H1 (cell line): ENCODE measurements around the gene DYSF. TPM values are rescaled to one million over a fixed set of nuclear protein-coding genes. Genes with fewer than 3 reads are reported as not detected.

Source experiments
- BRCA1 ChIP-seq: IDR thresholded peaks from 2 replicates; pipeline ENCODE4 v1.6.1; 2012; ENCODE audit warnings: low read depth, low read length, improper control_type of control experiment
- JUND ChIP-seq: IDR thresholded peaks from 2 replicates; pipeline ENCODE4 v1.6.1; 2011; ENCODE audit warnings: mild to moderate bottlenecking, improper control_type of control experiment, low read length
- KDM4A ChIP-seq: IDR thresholded peaks from one replicate; pipeline ENCODE4 v1.7.1; 2012; ENCODE audit warnings: low read depth, mild to moderate bottlenecking, moderate library complexity, low read length, inconsistent platforms; ENCODE audit not compliant: severe bottlenecking
- NANOG ChIP-seq: IDR thresholded peaks from 2 replicates; pipeline ENCODE4 v1.6.1; 2011; ENCODE audit warnings: low read length, low read depth, mild to moderate bottlenecking, inconsistent platforms; ENCODE audit not compliant: insufficient read depth, poor library complexity, severe bottlenecking
- POU5F1 ChIP-seq: IDR thresholded peaks from 2 replicates; pipeline ENCODE4 v1.6.1; 2011; ENCODE audit warnings: low read depth, mild to moderate bottlenecking, low read length, moderate library complexity
- SP4 ChIP-seq: IDR thresholded peaks from 2 replicates; pipeline ENCODE4 v1.6.1; 2012; ENCODE audit warnings: low read length, inconsistent platforms
- polyA plus RNA-seq, 7 experiments: library from polyadenylated mRNA; depleted of rRNA in 3 of 7; stranded (reverse) in 5 of 7; unstranded in 2 of 7; fragments of >200 nt in 5 of 7; fragments of 200-250 nt in 2 of 7; gene quantifications; 1 replicate in 5 of 7; 2 replicates in 1 of 7; 4 replicates in 1 of 7; pipeline versions ENCODE4 v1.2.1 to v1.2.3, GENCODE V29; 2011 to 2013; ENCODE audit warnings: missing spikeins in 2 of 7, mixed read lengths in 2 of 7
- total RNA-seq: library from RNA; stranded (reverse); fragmentation: NEBNext Ultra II Directional; extraction: Animal tissue kit (Norgen Biotek cat#: 25700); gene quantifications from 2 replicates; pipeline ENCODE4 v1.2.1, GENCODE V29; 2021
- TF ChIP-seq, protein P1 (sequence below): fragments of 300-600 bp; sonication (generic); IDR thresholded peaks from 2 replicates; pipeline ENCODE4 v1.7.1; 2012; ENCODE audit warnings: low read length, moderate library complexity, mild to moderate bottlenecking, inconsistent platforms; ENCODE audit not compliant: insufficient replicate concordance
- TF ChIP-seq, protein P2 (sequence below): IDR thresholded peaks from 2 replicates; pipeline ENCODE4 v1.6.1; 2012; ENCODE audit warnings: inconsistent platforms

Gene DYSF
- total and polyA plus RNA-seq, 2 of the 8 experiments (the other 6 are each of a cell fraction or from before 2014, with no cell fraction given), result 5.8 to 7.1 TPM

DNA sequence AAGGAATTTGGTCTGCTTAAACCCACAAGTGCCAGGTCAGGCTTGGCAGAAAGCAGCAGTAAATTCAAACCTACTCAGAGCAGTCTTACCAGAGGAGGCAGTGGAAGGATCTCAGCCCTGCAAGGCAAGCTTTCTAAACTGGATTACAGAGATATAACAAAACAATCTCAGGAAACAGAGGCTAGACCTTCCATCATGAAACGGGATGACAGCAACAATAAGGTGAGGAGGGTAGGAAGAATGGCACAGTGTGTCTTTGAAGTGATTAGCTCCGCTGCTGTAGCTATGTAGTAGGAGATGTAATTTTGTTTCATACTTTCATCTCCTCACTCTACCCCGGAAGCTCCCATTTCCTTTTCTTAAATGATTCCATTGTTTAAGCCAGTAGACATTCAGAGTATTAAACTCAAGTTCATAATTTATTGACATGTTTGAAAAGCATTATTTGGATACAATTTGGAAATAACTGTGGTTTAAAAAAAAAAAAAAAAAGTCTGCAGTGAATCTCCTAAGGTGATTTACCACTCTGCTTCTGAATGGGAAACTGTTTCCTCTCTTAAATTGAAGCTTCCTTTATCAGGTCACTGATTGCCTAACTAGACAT is 29.4 kb upstream of the DYSF start (continued):
- TF ChIP-seq, protein P1, sequence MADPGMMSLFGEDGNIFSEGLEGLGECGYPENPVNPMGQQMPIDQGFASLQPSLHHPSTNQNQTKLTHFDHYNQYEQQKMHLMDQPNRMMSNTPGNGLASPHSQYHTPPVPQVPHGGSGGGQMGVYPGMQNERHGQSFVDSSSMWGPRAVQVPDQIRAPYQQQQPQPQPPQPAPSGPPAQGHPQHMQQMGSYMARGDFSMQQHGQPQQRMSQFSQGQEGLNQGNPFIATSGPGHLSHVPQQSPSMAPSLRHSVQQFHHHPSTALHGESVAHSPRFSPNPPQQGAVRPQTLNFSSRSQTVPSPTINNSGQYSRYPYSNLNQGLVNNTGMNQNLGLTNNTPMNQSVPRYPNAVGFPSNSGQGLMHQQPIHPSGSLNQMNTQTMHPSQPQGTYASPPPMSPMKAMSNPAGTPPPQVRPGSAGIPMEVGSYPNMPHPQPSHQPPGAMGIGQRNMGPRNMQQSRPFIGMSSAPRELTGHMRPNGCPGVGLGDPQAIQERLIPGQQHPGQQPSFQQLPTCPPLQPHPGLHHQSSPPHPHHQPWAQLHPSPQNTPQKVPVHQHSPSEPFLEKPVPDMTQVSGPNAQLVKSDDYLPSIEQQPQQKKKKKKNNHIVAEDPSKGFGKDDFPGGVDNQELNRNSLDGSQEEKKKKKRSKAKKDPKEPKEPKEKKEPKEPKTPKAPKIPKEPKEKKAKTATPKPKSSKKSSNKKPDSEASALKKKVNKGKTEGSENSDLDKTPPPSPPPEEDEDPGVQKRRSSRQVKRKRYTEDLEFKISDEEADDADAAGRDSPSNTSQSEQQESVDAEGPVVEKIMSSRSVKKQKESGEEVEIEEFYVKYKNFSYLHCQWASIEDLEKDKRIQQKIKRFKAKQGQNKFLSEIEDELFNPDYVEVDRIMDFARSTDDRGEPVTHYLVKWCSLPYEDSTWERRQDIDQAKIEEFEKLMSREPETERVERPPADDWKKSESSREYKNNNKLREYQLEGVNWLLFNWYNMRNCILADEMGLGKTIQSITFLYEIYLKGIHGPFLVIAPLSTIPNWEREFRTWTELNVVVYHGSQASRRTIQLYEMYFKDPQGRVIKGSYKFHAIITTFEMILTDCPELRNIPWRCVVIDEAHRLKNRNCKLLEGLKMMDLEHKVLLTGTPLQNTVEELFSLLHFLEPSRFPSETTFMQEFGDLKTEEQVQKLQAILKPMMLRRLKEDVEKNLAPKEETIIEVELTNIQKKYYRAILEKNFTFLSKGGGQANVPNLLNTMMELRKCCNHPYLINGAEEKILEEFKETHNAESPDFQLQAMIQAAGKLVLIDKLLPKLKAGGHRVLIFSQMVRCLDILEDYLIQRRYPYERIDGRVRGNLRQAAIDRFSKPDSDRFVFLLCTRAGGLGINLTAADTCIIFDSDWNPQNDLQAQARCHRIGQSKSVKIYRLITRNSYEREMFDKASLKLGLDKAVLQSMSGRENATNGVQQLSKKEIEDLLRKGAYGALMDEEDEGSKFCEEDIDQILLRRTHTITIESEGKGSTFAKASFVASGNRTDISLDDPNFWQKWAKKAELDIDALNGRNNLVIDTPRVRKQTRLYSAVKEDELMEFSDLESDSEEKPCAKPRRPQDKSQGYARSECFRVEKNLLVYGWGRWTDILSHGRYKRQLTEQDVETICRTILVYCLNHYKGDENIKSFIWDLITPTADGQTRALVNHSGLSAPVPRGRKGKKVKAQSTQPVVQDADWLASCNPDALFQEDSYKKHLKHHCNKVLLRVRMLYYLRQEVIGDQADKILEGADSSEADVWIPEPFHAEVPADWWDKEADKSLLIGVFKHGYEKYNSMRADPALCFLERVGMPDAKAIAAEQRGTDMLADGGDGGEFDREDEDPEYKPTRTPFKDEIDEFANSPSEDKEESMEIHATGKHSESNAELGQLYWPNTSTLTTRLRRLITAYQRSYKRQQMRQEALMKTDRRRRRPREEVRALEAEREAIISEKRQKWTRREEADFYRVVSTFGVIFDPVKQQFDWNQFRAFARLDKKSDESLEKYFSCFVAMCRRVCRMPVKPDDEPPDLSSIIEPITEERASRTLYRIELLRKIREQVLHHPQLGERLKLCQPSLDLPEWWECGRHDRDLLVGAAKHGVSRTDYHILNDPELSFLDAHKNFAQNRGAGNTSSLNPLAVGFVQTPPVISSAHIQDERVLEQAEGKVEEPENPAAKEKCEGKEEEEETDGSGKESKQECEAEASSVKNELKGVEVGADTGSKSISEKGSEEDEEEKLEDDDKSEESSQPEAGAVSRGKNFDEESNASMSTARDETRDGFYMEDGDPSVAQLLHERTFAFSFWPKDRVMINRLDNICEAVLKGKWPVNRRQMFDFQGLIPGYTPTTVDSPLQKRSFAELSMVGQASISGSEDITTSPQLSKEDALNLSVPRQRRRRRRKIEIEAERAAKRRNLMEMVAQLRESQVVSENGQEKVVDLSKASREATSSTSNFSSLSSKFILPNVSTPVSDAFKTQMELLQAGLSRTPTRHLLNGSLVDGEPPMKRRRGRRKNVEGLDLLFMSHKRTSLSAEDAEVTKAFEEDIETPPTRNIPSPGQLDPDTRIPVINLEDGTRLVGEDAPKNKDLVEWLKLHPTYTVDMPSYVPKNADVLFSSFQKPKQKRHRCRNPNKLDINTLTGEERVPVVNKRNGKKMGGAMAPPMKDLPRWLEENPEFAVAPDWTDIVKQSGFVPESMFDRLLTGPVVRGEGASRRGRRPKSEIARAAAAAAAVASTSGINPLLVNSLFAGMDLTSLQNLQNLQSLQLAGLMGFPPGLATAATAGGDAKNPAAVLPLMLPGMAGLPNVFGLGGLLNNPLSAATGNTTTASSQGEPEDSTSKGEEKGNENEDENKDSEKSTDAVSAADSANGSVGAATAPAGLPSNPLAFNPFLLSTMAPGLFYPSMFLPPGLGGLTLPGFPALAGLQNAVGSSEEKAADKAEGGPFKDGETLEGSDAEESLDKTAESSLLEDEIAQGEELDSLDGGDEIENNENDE, result no peak
- no peak for TF ChIP-seq POU5F1
- no peak for TF ChIP-seq BRCA1
- no peak for TF ChIP-seq NANOG
- TF ChIP-seq, protein P2, sequence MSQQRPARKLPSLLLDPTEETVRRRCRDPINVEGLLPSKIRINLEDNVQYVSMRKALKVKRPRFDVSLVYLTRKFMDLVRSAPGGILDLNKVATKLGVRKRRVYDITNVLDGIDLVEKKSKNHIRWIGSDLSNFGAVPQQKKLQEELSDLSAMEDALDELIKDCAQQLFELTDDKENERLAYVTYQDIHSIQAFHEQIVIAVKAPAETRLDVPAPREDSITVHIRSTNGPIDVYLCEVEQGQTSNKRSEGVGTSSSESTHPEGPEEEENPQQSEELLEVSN, result no peak
- no peak for TF ChIP-seq KDM4A
- TF ChIP-seq SP4, result no peak
- TF ChIP-seq JUND, result no peak
